ENCODE results near the gene LRRC37B. TPM values are rescaled to one million over a fixed set of nuclear protein-coding genes. Genes with fewer than 3 reads are reported as not detected.
"Not testable (repeated sequence)": the region's sequence is repeated elsewhere in the genome, so short reads cannot be mapped to it uniquely, and the experiment has no call there.

The LRRC37B gene
- total RNA-seq, 4 donors from 2014 or later: 12.0 to 105 (median 24.9) TPM

DNA sequence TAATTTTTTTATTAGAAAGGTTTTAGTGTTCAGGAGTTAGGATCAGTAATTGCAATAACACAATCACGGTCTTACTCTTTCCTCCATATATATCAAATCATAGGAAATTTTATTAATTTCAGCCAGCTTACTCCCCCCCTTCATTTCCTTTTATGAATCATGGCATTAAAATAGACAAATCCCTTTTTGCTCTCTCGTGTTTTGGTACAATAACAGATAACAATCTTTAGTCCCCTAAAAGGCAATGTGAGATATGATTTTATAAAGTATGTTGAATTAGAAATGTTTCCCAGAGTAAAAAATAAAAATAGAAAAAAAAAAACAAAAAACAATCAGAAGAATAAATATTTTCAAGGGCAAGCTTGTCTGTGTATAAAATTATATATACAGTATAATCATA lies 92.5 kb downstream of the LRRC37B start:
- TF ChIP-seq POLR2A (IDR thresholded peaks at IDR 0.05): no peak
- TF ChIP-seq, protein P1, sequence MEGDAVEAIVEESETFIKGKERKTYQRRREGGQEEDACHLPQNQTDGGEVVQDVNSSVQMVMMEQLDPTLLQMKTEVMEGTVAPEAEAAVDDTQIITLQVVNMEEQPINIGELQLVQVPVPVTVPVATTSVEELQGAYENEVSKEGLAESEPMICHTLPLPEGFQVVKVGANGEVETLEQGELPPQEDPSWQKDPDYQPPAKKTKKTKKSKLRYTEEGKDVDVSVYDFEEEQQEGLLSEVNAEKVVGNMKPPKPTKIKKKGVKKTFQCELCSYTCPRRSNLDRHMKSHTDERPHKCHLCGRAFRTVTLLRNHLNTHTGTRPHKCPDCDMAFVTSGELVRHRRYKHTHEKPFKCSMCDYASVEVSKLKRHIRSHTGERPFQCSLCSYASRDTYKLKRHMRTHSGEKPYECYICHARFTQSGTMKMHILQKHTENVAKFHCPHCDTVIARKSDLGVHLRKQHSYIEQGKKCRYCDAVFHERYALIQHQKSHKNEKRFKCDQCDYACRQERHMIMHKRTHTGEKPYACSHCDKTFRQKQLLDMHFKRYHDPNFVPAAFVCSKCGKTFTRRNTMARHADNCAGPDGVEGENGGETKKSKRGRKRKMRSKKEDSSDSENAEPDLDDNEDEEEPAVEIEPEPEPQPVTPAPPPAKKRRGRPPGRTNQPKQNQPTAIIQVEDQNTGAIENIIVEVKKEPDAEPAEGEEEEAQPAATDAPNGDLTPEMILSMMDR (IDR thresholded peaks at IDR 0.05): no peak
- Histone ChIP-seq H3K4me1 (no peaks in the 10 kb centered on the region), H3K4me3 (no peak overlapping the region), H3K27me3 (no peaks in the 10 kb centered on the region), H3K36me3 (no peaks in the 10 kb centered on the region), H3K27ac (no peak overlapping the region), H3K9me3 (no peaks in the 10 kb centered on the region)
- intact Hi-C loops (cut with DNase I; ENCODE audit: low total_unique reads): no loop called here
- no peak for DNase-seq

DNA sequence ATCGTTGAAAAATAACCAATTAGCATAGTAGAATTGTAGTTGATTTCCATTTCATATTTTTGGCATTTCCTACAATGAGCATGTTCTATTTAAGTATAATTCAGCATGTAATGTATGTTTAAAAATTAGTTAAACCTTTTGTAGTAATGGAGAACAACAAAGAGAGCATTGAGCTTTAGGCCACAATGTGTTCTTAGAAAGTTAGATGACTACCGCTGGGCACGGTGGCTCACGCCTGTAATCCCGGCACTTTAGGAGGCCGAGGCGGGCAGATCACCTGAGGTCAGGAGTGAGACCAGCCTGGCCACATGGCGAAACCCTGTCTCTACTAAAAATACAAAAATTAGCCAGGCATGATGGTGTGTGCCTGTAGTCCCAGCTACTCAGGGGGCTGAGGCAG lies 93.1 kb downstream of the LRRC37B start:
- H3K4me1 ChIP-seq; H3K4me3 ChIP-seq; H3K9me3 ChIP-seq; H3K27me3 ChIP-seq; intact Hi-C loops (cut with DNase I; ENCODE audit: low total_unique reads); DNase-seq; H3K27ac ChIP-seq; H3K36me3 ChIP-seq: not testable (repeated sequence)

GRCh38 chr17:32100971-32101631 lies 93.9 kb downstream of the LRRC37B start:
- Histone ChIP-seq H3K27ac (no peak overlapping the region), H3K4me1 (no peaks in the 10 kb centered on the region), H3K27me3 (no peaks in the 10 kb centered on the region), H3K4me3 (no peak overlapping the region), H3K36me3 (no peaks in the 10 kb centered on the region), H3K9me3 (no peaks in the 10 kb centered on the region)
- intact Hi-C loops (cut with DNase I; ENCODE audit: low total_unique reads): no loop called here
- TF ChIP-seq, protein P1 (IDR thresholded peaks at IDR 0.05): no peak
- TF ChIP-seq POLR2A (IDR thresholded peaks at IDR 0.05): no peak
- no peak for DNase-seq

- no peak for DNase-seq
- intact Hi-C loops (cut with DNase I; ENCODE audit: low total_unique reads): no loop called here
- Histone ChIP-seq H3K9me3 (no peaks in the 10 kb centered on the region), H3K4me1 (no peaks in the 10 kb centered on the region), H3K4me3 (no peak overlapping the region), H3K27me3 (no peaks in the 10 kb centered on the region), H3K36me3 (no peaks in the 10 kb centered on the region), H3K27ac (no peak overlapping the region)
- TF ChIP-seq, protein P1 (IDR thresholded peaks at IDR 0.05): no peak
- TF ChIP-seq POLR2A (IDR thresholded peaks at IDR 0.05): no peak
Observed at GRCh38 chr17:32102172-32102571, 95.0 kb downstream of the LRRC37B start.

- no peak for DNase-seq
- TF ChIP-seq POLR2A (IDR thresholded peaks at IDR 0.05): no peak
- TF ChIP-seq, protein P1 (IDR thresholded peaks at IDR 0.05): no peak
- no peaks in the 10 kb centered on the region for H3K27me3 ChIP-seq
- H3K27ac ChIP-seq: no peak overlapping the region
- no peaks in the 10 kb centered on the region for H3K4me1 ChIP-seq
- H3K9me3 ChIP-seq: no peaks in the 10 kb centered on the region
- H3K4me3 ChIP-seq: no peak overlapping the region
- intact Hi-C loops (cut with DNase I; ENCODE audit: low total_unique reads): no loop called here
- H3K36me3 ChIP-seq: no peaks in the 10 kb centered on the region
Observed at GRCh38 chr17:32102646-32103186, 95.5 kb downstream of the LRRC37B start.

Small RNAs within 50 kb of the gene (small RNA-seq; reads per million reads assigned to genes)
- gene AC090616.4 (not detected), gene RNA5SP437 (not detected)

Other genes with a start within 250 kb of the LRRC37B start
- gene COPRS, start 148.1 kb upstream of the LRRC37B start, total RNA-seq: 100 to 1,000 TPM in 1 of 4 donors, 10 to 100 TPM in 3; 36.5 to 114 (median 58.1) TPM
- 10 to 100 TPM; 18.2 to 68.6 (median 38.4) TPM for gene UTP6, start 105.7 kb upstream of the LRRC37B start, total RNA-seq
- 10 to 100 TPM in 3 of 4 donors, 1 to 10 TPM in 1; 9.7 to 53.9 (median 34.4) TPM for gene SUZ12, start 70.4 kb upstream of the LRRC37B start, total RNA-seq
- gene RHOT1, start 135.1 kb downstream of the LRRC37B start, total RNA-seq: 10 to 100 TPM; 15.6 to 86.2 (median 53.8) TPM